Retinal pigment epithelial cell (primary cell): ENCODE measurements around the gene OR2L8.

Source experiments
- DNase-seq: peaks from one replicate; pipeline ENCODE4 v3.0.0-alpha.2; 2010; ENCODE audit warnings: low read depth
- H3K4me3 ChIP-seq: 2 replicates; pipeline ENCODE4 v1.5.1; 2011; ENCODE audit warnings: mild to moderate bottlenecking, low read length, control low read depth, moderate library complexity
- CTCF ChIP-seq: conservative IDR thresholded peaks from 2 replicates; pipeline ENCODE4 v1.5.1; 2011; ENCODE audit warnings: low read depth, low read length, control low read depth, inconsistent platforms

The OR2L8 gene

GRCh38 chr1:247948558-247948957 is at the start of gene OR2L8:
OR2L8 (plus strand) TSS chr1:247948858; CDS start chr1:247948858, 0 bp downstream.
- TF ChIP-seq CTCF, result no peak
- no peak within 1 kb of the TSS for H3K4me3 ChIP-seq
- no peak for DNase-seq

GRCh38 chr1:247904122-247904521 is 44.5 kb upstream of the OR2L8 start:
- DNase-seq, result no peak

DNA sequence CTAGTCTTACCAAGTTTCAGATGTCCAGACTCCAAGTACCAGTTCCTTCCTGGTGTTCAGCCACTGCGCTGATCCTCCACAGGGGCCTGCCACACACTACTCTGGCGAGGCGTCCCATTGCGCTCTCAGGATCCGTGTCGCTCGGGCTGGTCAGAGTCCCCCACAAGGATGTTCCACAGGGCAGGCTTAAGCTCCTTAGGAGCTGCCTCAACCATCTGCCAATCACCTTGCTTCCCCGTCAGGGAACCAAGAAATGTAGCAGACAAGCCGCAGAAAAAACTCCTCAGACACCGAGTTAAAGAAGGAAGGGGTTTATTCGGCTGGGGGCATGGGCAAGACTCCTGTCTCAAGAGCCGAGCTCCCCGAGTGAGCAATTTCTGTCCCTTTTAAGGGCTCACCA is 43.5 kb upstream of the OR2L8 start:
- no peak for DNase-seq
- no peak for TF ChIP-seq CTCF

More at GRCh38 chr1:247904122-247904521, 44.5 kb upstream of the OR2L8 start:
- H3K4me3 ChIP-seq, result no peak overlapping the region
- no peak for TF ChIP-seq CTCF

GRCh38 chr1:247905910-247906503 is 42.7 kb upstream of the OR2L8 start:
- no peak for TF ChIP-seq CTCF
- no peak overlapping the region for H3K4me3 ChIP-seq
- no peak for DNase-seq

More for the DNA sequence above, 43.5 kb upstream of the OR2L8 start:
- no peak overlapping the region for H3K4me3 ChIP-seq

- no peak for TF ChIP-seq CTCF
- DNase-seq, result peak; percentile 51
- peak overlapping the region; percentile 30 for H3K4me3 ChIP-seq
Measured at GRCh38 chr1:247906504-247907047, 42.1 kb upstream of the OR2L8 start.

GRCh38 chr1:247908766-247909165 is 39.9 kb upstream of the OR2L8 start:
- DNase-seq, result no peak
- TF ChIP-seq CTCF, result no peak
- H3K4me3 ChIP-seq, result no peak overlapping the region

GRCh38 chr1:247913786-247914185 is 34.9 kb upstream of the OR2L8 start:
- no peak overlapping the region for H3K4me3 ChIP-seq
- no peak for TF ChIP-seq CTCF
- no peak for DNase-seq
